Measurements from ENCODE around the gene UBE2J1. TPM values are rescaled to one million over a fixed set of nuclear protein-coding genes. Genes with fewer than 3 reads are reported as not detected.

Gene UBE2J1
- total and polyA plus RNA-seq, 10 of the 15 experiments (the other 5 are each of a cell fraction or from before 2014, with no cell fraction given): 48.7 to 131 (median 90.0) TPM

GRCh38 chr6:89387516-89388201 is 35.1 kb upstream of the UBE2J1 start (continued):
- TF ChIP-seq ZBTB4 (CRISPR knock-in tag; IDR thresholded peaks at IDR 0.05) (no peak), SMARCA5 (IDR thresholded peaks at IDR 0.05) (no peak), NBN (IDR thresholded peaks at IDR 0.05) (peak; percentile 97), DPF2 (IDR thresholded peaks at IDR 0.05) (peak; percentile 100), KAT2A (conservative IDR thresholded peaks at IDR 0.05; ENCODE audit: control insufficient read depth, low read depth, low read length) (no peak), SMC3 (IDR thresholded peaks at IDR 0.05; ENCODE audit: borderline replicate concordance, low read length) (peak; percentile 9; the same call in 1 of the 2 replicates), ZBED1 (IDR thresholded peaks at IDR 0.05; ENCODE audit: borderline replicate concordance) (peak; percentile 90; the same call in 1 of the 2 replicates), PAX5 (IDR thresholded peaks at IDR 0.05; ENCODE audit: borderline replicate concordance, low read depth, low read length) (peak; percentile 97), NFYB (IDR thresholded peaks at IDR 0.05; ENCODE audit: insufficient read depth, low read depth, low read length) (no peak), ATF3 (IDR thresholded peaks at IDR 0.05; ENCODE audit: borderline replicate concordance, extremely low read depth, low read depth, low read length) (no peak), POLR2AphosphoS2 (IDR thresholded peaks at IDR 0.05; ENCODE audit: low read depth, low read length) (no peak), CUX1 (IDR thresholded peaks at IDR 0.05; ENCODE audit: insufficient replicate concordance, low read depth, low read length) (peak; percentile 72), JUNB (IDR thresholded peaks at IDR 0.05) (peak; percentile 93), NFXL1 (IDR thresholded peaks at IDR 0.05; ENCODE audit: borderline replicate concordance) (no peak), BRCA1 (IDR thresholded peaks at IDR 0.05; ENCODE audit: low read depth, low read length) (no peak), RAD51 (IDR thresholded peaks at IDR 0.05) (0 out of 2 replicates have a peak, but pooled peaks have one; percentile 38), SIN3A (IDR thresholded peaks at IDR 0.05; ENCODE audit: low read depth, low read length) (no peak), E2F4 (IDR thresholded peaks at IDR 0.05; ENCODE audit: low read depth, low read length) (no peak), ZSCAN29 (IDR thresholded peaks at IDR 0.05) (no peak), FOXK2 (IDR thresholded peaks at IDR 0.05) (no peak), JUND (IDR thresholded peaks at IDR 0.05; ENCODE audit: low read depth, low read length) (no peak; the same call in 1 of the 2 replicates), MTA3 (IDR thresholded peaks at IDR 0.05; ENCODE audit: borderline replicate concordance, low read length) (peak; percentile 96)
